Measurements from ENCODE around the gene FOLR3.
"Not testable (repeated sequence)": the region's sequence is repeated elsewhere in the genome, so short reads cannot be mapped to it uniquely, and the experiment has no call there.

The FOLR3 gene

DNA sequence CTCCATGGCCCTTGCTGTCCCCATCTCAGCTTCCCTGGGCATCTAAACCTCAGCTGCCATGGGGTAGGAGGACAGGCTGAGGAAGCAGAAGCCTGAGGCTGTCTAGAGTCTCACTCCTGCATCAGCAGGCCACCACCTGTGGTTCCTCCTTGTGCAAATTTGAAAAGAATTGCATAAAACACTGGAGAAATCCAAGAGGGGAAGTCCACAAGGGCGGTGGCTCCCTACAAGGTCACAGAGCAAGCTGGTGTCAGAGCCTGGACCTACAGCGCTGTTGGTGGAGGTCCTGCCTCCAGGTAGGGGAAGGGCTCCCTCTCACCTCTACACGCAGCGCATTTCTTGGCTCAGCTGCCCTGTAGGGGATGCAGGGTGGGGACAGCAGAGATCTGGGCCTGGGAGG, at the start of gene FOLR3:
Gene FOLR3 (plus strand): TSS at position 253 of the 400 bp plus-strand sequence. CDS start 228 bp downstream, outside the sequence.
- not testable (repeated sequence) for ATAC-seq

DNA sequence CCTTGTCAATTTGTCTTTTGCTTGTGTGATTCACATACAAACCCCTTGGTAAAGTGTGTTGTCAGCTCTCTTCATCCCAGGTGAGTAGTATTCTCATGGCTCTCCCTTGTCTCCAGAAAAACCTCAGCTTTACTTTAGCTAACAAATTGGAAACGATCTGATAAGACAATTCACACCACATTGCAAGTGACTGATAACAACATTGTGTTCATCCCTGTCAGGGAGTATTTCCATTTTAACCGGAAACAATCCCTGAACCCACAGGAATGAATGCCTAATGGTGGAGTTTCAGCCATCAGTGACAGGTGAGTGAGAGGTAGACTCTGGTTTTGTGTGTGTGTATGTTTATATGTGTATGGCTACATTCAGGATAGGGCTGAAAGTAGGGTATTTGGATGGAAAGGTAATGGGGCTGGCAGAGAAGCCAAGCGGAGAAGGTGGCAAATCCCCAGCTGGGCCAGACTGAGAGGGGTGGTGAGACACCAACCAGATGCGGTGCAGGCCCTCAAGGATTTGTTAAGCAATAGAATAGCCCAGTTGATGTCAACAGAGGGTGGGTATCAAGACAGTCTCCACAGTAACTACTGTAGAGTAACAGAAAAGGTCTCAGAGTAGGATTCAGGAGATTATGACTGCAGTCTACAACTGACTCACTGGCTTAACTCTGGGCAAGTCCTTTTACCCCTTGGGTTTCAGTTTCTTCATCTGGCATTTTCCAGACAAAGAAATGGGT, 47.3 kb upstream of the FOLR3 start:
- ATAC-seq: no peak

DNA sequence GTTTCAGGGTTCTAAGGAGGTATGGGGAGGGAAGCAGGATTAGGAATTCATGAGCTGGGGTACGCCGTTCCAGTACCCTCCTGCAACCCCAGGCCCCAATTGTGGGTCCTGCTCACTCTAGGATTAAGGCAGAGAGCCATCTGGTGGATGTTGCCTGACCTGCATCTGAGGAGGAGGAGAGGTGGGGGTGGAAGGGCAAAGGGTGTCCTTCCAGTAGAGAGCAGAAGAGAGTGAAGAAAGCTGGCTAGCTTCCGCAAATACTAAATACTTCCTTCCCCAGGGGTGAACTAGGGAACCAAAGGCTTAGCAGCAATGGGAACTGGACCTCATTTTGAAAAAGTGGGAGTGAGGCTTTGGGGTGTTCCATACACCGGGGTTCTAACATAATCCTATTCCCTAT, 44.2 kb upstream of the FOLR3 start:
- ATAC-seq: peak; percentile 76 to 82

DNA sequence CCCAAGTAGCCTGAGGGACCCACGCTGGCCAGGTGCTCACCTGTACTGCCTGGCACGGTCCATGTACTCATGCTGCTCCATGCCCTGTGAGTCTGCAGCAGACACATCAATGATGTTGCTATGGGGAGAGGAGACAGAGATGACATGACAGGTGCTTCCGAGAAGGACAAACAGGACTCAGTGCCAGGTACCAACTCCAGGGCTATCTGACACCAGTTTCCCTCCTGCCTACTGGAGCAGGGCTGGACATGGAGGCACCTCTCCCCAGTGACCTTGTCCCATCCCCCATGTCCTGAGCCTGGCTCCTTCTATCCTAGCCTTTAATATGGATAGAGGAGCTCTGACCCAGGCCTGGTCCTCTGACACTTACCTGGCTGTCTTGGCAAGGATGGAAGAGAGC, 36.8 kb upstream of the FOLR3 start:
- ATAC-seq: no peak

DNA sequence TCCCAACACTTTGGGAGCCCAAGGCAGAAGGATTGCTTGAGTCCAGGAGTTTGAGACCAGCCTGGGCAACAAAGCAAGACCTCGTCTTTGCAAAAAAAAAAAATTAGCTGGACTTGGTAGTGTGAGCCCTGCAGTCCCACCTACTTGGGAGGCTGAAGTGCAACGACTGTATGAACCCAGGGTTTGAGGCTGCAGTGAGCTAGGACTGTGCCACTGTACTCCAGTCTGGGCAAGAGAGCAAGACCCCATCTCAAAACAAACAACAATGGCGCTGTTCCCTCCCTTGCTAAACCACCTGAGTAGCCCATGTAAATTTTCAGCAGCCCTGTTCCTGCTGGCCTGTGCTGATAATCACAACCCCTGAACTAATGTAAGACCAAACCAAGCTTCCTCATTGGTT, 35.5 kb upstream of the FOLR3 start:
- ATAC-seq: no peak

DNA sequence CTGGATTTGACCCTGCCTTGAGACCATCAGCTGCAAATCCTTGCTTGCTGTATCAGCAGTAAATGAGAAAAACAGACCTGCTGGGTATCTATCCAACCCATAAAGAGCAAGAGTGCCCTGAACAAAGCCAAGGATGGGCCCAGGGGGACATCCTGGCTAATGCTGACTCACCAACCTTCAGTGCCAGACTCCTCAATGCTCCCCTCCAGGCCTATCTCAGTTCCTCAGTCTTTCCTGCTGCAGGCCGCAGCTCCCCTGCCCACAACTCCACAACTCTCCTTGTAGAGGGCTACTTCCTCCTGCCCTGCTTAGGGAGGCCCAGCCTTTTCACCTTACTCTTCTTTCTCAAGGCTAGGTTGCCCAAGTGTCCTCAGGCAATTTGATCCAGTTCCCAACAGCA, 35.1 kb upstream of the FOLR3 start:
- ATAC-seq: no peak

DNA sequence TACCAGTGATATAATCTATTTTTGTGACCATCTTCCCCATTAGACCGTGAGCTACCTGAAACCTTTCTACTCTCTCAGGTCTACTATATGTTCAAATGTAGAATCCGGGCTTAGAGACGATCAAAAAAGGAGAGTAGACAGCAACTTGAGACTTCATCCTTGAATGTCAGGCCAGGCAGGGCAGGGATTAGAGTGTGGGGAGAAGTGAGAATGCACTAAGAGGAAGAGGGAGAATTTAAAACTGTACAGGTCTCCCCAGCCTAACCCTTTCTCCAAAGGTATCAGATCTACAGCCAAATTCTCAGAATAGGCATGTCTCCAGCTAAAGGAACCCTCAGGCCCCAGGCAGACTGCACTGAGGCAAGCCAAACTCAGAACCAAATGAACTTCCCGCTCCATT, 33.4 kb upstream of the FOLR3 start:
- ATAC-seq: no peak

DNA sequence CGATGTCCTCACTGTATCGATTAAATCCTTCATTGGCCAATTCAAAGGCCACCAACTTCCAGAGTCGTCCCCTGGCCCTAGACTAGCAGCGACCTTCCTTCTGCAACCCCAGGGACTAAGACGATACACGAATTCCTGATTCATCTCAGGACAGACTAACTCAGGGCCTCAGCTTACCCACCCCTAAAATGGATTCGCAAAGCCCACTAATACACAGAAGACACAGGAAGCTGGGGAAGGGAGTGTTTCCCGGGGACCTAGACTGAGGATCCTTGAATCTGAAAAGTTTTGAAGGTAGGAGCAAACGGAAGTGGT, 32.9 kb upstream of the FOLR3 start:
- peak in 1 of 2 donors; percentile 3 for ATAC-seq

DNA sequence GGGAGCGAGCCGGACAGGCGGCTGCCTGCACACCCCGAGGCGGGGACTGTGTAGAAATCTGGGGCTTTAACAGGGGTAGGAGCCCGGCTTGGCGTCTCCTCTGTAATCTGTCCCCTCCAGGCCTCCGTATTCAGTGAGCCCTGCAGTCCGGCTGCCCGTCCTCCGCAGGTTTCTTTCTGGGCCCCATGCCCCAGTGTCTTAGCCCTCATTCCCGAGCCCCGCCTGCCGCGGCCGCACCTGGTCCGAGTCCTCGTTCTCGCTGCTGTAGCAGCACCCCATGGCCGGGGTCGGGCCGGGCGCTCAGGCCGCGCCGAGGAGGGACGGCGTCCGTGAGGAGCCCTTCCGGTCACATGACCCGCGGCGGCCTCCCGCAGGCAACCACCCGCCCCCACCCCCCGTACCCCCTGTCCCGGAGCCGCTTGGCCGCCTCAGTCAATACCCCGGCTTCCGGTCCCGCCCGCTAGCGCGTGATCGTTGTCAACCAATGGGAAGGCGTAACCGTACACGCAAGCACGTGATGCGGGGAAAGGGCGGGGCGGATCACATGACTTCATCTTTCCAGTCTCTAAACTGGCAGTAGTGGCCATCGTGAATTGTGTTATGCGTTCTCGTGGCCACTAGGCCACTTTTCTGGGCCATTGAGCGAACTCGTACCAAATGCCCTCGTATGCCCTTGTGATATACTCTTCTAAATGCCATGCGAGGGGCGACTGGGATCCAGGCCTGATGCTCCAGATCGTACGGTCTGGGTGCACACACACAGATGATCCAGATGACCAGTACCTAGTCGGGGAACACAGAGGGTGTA, 32.4 kb upstream of the FOLR3 start, which contains the start of gene LAMTOR1:
Gene LAMTOR1 (minus strand): TSS at position 352 of the 808 bp plus-strand sequence. CDS start 73 bp downstream, at position 279.
- peak; percentile 96 to 97 for ATAC-seq

DNA sequence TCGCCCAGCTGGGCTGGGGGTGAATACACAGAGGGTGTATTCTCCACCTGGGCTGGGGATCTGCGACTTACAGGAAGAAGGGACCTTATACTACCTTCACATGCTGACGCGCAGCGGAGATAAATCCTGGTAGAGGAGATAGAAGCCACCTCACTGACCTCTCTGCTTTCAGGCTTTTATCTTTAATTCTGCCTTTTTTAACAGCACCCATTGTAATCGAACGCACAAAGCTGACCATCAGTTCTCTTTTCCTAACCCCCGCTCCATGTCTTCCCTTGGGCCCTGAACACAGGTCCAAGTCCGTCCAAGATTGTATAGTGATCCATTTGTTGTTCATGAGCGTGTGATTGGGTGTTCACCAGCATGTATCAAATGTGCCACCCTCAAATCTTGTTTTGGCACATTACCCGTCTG, 31.8 kb upstream of the FOLR3 start:
- no peak for ATAC-seq

DNA sequence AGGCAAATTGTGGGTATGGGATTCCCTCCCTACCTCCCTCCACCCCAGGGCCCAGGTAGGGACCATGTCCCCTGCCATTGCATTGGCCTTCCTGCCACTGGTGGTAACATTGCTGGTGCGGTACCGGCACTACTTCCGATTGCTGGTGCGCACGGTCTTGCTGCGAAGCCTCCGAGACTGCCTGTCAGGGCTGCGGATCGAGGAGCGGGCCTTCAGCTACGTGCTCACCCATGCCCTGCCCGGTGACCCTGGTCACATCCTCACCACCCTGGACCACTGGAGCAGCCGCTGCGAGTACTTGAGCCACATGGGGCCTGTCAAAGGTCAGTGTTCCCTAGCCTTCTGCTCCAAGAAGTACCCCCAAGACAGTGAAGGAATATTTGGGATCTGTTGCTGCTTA, 29.6 kb upstream of the FOLR3 start, which contains the start of gene TOMT:
Gene TOMT (plus strand): TSS at position 37 of the 400 bp plus-strand sequence. CDS start 28 bp downstream, at position 65.
- ATAC-seq: no peak

DNA sequence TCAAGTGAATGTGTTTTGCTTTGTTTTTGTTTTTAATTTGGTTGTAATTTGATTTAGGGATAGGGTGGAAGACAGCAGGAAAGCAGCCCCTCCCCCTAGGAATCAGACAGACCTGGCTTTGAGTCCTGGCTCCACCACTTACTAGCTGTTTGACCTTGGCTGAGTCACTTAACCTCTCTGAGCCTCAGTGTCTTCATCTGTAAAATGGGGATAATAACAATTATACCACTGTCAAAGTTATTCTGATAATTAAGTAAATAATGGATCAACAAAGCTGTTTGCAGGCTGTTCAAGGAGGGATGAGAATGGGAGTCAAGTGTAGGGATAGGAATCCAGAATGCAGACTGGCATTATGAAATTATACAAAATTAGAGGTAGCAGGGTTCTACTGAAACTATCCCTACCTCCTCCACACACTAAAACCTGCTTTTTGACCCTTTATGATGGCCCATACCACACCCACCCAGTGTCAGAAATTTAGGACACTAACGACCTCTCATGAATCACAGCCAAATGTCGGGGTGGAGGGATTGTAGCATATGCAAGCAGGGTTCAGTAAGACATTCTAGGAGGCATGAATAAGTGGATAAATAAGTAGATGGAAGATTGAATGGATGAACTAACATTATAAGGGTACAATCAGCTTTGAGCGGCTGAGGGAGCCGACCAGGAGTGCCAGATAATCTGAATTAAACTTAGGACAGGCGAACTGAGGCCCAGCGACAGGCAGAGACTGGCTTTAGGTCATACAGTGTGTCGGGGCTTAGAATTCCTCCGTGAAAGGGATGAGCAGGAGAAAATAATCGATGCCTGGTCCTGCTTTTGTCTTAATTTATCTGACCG, 24.0 kb upstream of the FOLR3 start:
- ATAC-seq: no peak

DNA sequence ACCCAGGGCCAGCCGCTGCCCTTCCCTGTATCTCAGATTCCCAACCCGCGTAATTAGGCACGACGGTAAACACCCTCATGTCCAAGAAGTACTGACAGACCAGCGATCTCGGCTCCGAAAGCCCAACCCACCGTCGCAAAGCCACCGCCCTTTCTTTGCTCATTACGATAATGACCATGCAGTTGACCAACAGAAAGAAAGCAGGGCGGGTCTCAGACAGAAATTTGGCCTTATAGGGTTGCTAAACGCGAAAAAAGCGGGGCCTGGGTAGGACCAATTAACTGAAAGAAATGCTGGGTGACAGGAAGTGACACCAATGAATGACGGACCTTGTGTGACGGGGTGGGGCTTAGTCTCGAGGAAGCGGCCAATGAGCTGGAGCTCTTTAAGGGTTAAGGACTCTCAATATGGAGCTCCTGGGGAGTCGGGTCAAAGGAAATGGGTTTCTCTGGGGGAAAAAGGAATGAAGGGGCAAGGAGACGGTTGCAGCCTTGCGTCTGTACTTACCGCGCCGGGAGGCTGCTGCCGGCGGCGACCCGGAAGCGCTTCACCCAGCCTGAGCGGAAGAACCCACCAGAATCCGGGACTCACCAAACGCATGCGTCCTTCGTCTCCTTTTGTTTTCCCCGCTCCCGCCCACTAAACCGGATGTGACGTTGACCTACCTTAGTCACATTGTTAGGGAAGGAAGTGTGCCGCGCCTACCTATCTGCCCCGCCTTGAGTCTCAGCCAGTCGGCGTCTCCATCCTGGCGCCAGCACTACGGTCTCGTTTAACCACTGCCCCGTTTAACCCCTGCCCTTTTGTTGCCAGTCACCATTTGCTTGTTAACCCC, 23.2 kb upstream of the FOLR3 start, which contains the start of gene ANAPC15:
Gene ANAPC15 (minus strand): TSS at position 553 of the 835 bp plus-strand sequence. CDS start 1,419 bp downstream, outside the sequence.
- peak; percentile 90 for ATAC-seq

DNA sequence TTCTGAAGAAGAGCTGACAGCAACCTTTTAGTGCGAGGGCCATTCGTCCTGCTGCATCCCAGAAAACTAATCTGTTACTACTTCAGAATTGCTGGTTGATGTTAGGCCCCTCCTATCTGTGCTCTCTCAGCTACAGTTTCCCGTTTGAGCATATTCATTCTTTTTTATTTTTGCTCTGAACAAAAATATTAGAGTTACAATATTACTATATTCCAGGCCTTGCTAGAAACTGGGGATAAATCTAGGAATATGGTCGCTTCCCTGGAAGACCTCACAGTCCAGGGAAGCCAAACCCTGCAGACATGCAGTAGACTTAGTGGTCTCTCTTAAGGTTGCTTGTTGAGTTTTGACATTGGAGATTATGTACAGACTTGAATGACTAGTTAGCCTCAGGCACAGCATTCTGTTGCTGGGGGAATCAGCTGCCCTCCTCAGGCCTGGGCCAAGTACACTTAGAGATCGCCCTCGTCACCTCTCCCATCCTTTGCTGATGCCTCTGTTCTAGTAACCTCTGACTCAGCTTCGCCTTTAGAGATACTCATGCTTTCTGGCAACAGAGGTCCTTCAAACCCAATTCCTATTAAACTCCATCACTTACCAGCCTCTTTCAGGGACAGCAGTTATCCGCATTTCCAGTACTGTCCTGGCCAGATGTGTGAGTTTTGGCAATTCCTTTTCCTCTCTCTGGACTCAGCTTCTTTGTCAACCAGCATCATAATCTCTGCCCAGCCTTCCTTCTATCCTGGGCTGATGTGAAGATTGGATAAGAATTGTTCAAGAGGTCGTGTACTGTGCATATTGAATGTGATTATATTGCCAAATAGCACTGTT, 22.3 kb upstream of the FOLR3 start:
- no peak for ATAC-seq

DNA sequence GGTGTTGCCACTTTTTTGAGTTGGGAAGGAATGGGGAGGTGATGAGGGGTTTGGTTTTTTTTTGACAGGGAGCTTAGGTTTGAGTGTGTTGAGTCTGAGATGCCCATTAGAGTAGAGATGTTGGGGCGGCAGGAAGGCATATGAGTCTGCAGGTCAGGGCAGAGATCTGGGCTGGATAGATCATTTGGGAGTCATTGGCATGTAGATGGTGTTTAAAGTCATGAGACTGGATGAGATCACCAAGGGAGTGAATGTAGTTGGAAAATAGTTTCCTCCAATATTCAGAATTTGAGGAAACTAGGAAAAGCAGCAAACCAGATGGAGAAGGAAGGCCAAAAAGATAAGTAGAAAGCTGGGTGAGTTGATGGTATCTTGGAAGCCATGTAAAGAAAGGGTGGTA, 21.0 kb upstream of the FOLR3 start:
- ATAC-seq: no peak

DNA sequence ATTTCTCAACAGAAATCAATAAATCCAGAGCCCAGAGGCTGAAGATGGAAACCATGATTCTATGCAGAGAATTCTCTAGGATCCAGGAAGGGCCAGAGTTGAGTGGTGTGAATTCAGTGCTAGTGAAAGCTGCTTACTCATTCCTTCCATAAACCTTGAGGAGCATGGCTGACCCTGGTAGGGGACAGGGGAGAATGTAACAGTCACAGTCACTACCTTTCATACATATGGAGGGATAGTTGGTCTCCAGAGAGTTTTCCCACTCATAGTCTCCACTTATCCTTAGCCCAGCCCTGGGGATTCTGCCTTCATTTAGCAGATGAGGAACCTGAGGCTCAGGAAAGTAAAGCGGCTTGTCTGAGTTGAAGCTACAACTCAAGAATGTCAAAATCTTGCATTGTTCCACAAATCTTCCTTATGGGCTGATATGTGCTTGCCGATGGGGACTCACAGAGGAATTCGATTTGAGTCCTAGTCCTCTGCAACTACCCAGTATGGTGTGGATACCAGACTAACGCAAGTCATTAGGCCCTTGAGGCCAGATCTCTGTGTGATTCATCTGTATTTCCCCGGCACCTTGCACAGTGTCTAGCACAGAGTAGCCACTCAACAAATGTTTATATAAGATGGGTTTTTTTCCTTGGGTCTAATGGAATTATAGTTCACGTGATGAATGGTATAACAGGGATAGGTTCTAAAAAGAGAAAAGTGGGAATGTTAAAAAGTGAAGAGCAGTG, 19.3 kb upstream of the FOLR3 start:
- ATAC-seq: no peak

DNA sequence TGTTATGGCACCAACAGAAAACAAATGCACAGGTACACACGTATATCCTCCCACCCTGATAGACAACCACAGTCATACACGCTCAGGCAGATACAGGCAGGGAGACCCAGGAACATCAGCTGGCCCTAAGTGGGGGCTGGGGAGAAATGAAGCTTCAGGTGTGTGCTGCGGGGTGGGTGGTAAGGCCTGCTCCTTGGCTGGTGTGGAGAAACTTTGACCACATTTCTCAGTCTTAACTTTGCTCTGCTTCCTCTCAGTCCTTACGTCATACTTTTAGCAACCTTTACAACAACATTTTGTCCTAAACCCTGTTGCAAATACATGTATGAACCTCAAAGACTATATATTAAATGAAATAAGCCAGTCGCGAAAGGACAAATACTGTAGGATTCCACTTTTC, 16.3 kb upstream of the FOLR3 start:
- ATAC-seq: no peak

DNA sequence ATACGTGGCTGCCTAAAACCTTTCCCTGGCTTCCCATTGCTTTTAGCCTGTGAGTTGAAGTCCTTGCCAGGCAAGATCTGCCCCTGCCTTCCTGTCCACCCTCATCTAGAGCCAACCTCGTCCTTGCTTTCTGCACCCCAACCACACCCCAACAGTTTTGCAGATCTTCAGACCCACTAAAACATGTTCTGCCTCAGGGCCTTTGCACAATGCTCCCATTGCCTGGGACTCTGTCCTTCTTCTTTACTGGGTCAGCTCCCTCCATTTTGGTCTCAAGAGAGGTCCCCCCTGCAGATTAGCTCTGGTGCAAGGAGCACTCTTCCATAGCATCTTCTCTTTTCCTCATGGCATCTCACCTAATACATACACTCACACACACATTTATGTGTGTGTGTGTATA, 14.6 kb upstream of the FOLR3 start:
- ATAC-seq: no peak

DNA sequence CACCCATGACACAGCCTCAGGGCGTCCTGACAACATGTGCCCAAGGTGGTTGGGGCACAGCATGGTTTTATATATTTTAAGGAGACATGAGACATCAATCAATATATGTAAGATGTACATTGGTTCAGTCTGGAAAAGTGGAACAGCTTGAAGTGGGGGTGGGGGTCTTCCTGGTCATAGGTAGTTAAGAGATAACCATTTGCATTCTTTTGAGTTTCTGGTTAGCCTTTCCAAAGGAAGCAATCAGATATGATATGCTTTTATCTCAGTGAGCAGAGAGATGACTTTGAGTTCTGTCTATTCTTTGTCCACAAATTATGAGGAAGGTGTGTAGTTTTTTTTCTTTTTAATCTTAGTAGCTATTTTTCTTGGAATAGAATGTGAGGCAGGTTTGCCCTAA, 12.9 kb upstream of the FOLR3 start:
- no peak for ATAC-seq

DNA sequence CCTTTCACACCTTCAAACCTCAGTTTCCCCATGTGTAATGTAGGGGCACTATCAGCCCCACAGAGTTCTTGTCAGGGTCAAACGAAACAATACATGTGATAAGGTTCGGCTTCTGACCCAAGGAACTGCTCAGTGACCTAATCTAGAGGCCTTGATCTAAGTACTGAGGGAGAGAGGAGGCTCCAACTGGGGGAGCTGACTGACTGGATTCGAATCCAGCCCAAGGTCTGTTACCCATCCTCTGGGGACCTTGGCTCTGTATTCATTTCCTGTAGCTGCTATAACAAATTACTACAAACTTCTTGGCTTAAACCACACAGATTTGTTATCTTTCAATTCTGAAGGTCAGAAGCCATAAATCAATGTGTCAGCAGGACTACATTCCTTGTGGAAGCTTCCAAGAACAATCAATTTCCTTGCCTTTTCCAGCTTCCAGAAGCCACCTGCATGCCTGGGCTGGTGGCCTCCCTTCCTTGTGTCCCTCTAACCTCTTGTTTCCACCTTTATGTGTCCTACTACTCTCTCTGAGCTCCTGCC, 12.3 kb upstream of the FOLR3 start:
- ATAC-seq: no peak
